Panc1 (cell line): ENCODE data around the gene NADSYN1. TPM values are rescaled to one million over a fixed set of nuclear protein-coding genes. Genes with fewer than 3 reads are reported as not detected.

Experiments
- ATAC-seq: fragments of 200-7000 bp; cut with Tn5 transposase; 2 replicates; pipeline ENCODE4 v1.9.1; 2020; ENCODE audit warnings: mild to moderate bottlenecking, moderate library complexity
- BruUV-seq: library from RNA; stranded (reverse); fragments of 400-500 nt; replicated peaks from 2 replicates; lab custom pipeline; 2021; lab: Mats Ljungman, UMichigan
- CTCF ChIA-PET: fragments of 300-600 bp; sonication (Branson Sonifier 250); formaldehyde crosslinking; loops from one replicate; lab custom pipeline; 2022; ENCODE audit warnings: antibody characterized with exemption; lab: Charles Lee
- POLR2A ChIA-PET: fragments of 300-600 bp; sonication (Branson Sonifier 250); formaldehyde crosslinking; loops from one replicate; lab custom pipeline; 2022; ENCODE audit warnings: antibody characterized with exemption; lab: Charles Lee
- DNase-seq: peaks from one replicate; pipeline ENCODE4 v3.0.0-alpha.2; 2010; ENCODE audit warnings: low read depth, low spot score
- H3K27ac ChIP-seq: 2 replicates; pipeline ENCODE4 v1.5.1; 2011; ENCODE audit warnings: mild to moderate bottlenecking, low read length, inconsistent platforms
- H3K27me3 ChIP-seq: fragments of 200-500 bp; sonication (Bioruptor generic); 2 replicates; pipeline ENCODE4 v1.6.0; 2014; ENCODE audit warnings: low read length, inconsistent platforms; ENCODE audit not compliant: control insufficient read depth, insufficient read depth
- H3K36me3 ChIP-seq: fragments of 200-500 bp; sonication (Bioruptor generic); 2 replicates; pipeline ENCODE4 v1.5.1; 2014; ENCODE audit warnings: inconsistent platforms, mild to moderate bottlenecking, low read length, moderate library complexity; ENCODE audit not compliant: control insufficient read depth, insufficient read depth
- H3K4me1 ChIP-seq: 2 replicates; pipeline ENCODE4 v1.5.1; 2011; ENCODE audit warnings: inconsistent platforms, mild to moderate bottlenecking, low read length, moderate library complexity; ENCODE audit not compliant: control insufficient read depth, insufficient read depth
- H3K4me3 ChIP-seq, 2 experiments: 2 replicates each; pipeline ENCODE4 v1.5.1; 2011 to 2012; ENCODE audit warnings: low read depth in 2 of 2, low read length in 2 of 2, mild to moderate bottlenecking in 2 of 2, inconsistent platforms in 1 of 2, moderate library complexity in 1 of 2
- H3K9me3 ChIP-seq: fragments of 200-500 bp; sonication (Bioruptor generic); 2 replicates; pipeline ENCODE4 v1.5.1; 2014; ENCODE audit warnings: low read depth, mild to moderate bottlenecking, inconsistent platforms, low read length, moderate library complexity; ENCODE audit not compliant: control insufficient read depth, insufficient read depth
- POLR2AphosphoS5 ChIP-seq: IDR thresholded peaks from 2 replicates; pipeline ENCODE4 v1.6.1; 2012; ENCODE audit warnings: mild to moderate bottlenecking, low read depth, low read length, moderate library complexity
- SIN3A ChIP-seq: IDR thresholded peaks from 2 replicates; pipeline ENCODE4 v1.6.1; 2012; ENCODE audit warnings: low read depth, mild to moderate bottlenecking, low read length, moderate library complexity, borderline replicate concordance; ENCODE audit not compliant: insufficient read depth
- TCF7L2 ChIP-seq: IDR thresholded peaks from 2 replicates; pipeline ENCODE4 v1.6.1; 2011; ENCODE audit warnings: mild to moderate bottlenecking, low read depth, low read length, inconsistent platforms
- in situ Hi-C: cut with HindIII; loops from 2 replicates; pipeline ENCODE4 v1.10.0; 2016; ENCODE audit warnings: low sequenced_read_pairs, low pct_unique_long_range_greater_than_20kb
- intact Hi-C: fragments of 100-400 bp; cut with micrococcal nuclease; formaldehyde crosslinking; loops from one replicate; pipeline ENCODE4 v1.10.0; 2022; ENCODE audit not compliant: unreplicated experiment
- total RNA-seq: library from RNA; stranded (reverse); gene quantifications from one replicate; pipeline ENCODE4 v1.2.1, GENCODE V29; 2021; ENCODE audit not compliant: unreplicated experiment
- TF ChIP-seq, protein P1 (sequence below), 2 experiments: IDR thresholded peaks; 2 replicates each; pipeline ENCODE4 v1.6.1; 2011 to 2012; ENCODE audit warnings: low read depth in 2 of 2, control low read depth in 1 of 2, low read length in 1 of 2, mild to moderate bottlenecking in 1 of 2, moderate library complexity in 1 of 2; ENCODE audit not compliant: insufficient read depth in 1 of 2
- TF ChIP-seq, protein P2 (sequence below): fragments of 450-650 bp; IDR thresholded peaks from 2 replicates; pipeline ENCODE4 v1.5.1; 2017; ENCODE audit warnings: mild to moderate bottlenecking

NADSYN1 gene
- total RNA-seq, 1 experiment from 2014 or later, result 76.1 TPM

DNA sequence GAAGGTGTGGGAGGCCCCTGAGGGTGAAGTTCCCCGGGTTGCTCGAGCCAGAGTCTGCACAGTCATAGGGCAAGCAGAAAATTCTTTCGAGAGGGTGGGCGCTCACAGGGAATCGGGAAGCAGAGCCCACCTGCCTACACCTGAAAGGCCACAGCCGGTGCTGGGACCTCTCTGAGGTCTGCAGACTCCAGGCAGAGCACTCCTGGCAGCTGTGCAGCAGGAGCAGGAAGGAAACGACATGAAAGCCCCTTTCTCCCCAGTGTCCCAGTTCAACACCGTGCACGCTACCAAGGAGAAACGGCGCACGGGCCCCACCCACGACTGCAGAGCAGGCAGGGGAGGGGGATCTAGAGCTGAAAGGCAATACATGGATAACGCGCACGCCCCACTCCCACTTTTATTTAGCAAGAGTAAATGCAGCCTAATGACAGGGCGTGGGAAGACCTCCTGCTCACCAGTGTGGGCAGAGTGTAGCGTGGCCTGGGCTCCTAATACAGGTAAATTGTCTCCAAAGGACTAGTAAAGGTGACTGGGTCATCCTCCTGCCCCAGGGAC lies 18.4 kb upstream of the NADSYN1 start:
- H3K27ac ChIP-seq, result no peak overlapping the region
- in situ Hi-C loops (no loop called here), intact Hi-C loops (no loop called here)
- BruUV-seq, result TSS peak; percentile 72
- DNase-seq (no peak), ATAC-seq (no peak)
- no peak overlapping the region for H3K4me3 ChIP-seq
- ChIA-PET CTCF (no interaction called here), POLR2A (no interaction called here)
- TF ChIP-seq POLR2AphosphoS5 (no peak), TCF7L2 (no peak), SIN3A (no peak)
- TF ChIP-seq, protein P1, sequence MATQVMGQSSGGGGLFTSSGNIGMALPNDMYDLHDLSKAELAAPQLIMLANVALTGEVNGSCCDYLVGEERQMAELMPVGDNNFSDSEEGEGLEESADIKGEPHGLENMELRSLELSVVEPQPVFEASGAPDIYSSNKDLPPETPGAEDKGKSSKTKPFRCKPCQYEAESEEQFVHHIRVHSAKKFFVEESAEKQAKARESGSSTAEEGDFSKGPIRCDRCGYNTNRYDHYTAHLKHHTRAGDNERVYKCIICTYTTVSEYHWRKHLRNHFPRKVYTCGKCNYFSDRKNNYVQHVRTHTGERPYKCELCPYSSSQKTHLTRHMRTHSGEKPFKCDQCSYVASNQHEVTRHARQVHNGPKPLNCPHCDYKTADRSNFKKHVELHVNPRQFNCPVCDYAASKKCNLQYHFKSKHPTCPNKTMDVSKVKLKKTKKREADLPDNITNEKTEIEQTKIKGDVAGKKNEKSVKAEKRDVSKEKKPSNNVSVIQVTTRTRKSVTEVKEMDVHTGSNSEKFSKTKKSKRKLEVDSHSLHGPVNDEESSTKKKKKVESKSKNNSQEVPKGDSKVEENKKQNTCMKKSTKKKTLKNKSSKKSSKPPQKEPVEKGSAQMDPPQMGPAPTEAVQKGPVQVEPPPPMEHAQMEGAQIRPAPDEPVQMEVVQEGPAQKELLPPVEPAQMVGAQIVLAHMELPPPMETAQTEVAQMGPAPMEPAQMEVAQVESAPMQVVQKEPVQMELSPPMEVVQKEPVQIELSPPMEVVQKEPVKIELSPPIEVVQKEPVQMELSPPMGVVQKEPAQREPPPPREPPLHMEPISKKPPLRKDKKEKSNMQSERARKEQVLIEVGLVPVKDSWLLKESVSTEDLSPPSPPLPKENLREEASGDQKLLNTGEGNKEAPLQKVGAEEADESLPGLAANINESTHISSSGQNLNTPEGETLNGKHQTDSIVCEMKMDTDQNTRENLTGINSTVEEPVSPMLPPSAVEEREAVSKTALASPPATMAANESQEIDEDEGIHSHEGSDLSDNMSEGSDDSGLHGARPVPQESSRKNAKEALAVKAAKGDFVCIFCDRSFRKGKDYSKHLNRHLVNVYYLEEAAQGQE (IDR thresholded peaks at IDR 0.05; ENCODE audit: insufficient read depth in 1 of 2, low read depth in 2 of 2, low read length in 1 of 2), result no peak
- TF ChIP-seq, protein P2, sequence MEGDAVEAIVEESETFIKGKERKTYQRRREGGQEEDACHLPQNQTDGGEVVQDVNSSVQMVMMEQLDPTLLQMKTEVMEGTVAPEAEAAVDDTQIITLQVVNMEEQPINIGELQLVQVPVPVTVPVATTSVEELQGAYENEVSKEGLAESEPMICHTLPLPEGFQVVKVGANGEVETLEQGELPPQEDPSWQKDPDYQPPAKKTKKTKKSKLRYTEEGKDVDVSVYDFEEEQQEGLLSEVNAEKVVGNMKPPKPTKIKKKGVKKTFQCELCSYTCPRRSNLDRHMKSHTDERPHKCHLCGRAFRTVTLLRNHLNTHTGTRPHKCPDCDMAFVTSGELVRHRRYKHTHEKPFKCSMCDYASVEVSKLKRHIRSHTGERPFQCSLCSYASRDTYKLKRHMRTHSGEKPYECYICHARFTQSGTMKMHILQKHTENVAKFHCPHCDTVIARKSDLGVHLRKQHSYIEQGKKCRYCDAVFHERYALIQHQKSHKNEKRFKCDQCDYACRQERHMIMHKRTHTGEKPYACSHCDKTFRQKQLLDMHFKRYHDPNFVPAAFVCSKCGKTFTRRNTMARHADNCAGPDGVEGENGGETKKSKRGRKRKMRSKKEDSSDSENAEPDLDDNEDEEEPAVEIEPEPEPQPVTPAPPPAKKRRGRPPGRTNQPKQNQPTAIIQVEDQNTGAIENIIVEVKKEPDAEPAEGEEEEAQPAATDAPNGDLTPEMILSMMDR, result no peak
- no peaks in the 10 kb centered on the region; the same call in 1 of the 2 replicates for H3K36me3 ChIP-seq
- no peaks in the 10 kb centered on the region for H3K9me3 ChIP-seq
- no peaks in the 10 kb centered on the region for H3K4me1 ChIP-seq
- no peaks in the 10 kb centered on the region for H3K27me3 ChIP-seq

DNA sequence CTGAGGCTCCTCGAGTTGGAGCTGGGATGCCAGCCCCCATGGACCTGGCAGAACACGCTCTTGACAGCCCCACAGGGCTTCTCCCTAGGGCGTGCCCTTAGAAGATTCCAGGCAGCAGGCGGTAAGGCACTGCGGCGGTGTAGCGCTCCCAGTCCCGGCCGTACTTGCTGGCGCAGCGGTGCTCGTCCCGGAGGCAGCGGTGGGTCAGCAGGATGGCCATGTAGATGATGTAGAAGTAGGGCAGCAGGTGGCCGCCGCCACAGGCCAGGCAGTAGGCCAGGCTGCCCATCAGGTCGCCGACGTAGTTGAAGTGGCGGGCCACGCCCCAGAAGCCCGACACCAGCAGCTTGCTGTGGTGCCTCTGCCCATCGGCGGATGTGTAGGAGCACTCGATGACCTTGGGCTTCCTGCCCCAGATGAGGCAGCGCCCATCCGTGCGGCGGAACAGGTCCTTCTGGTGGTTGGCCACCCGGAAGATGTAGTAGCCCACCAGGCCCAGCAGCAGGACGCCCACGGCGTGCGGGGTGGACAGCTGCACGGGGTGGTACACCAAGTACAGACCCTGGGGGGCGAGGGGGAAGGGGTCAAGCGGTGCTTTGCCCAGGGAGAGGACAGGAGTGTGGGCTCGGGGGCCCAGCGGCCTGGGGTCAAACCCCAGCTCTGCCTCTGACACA lies 17.6 kb upstream of the NADSYN1 start:
- Histone ChIP-seq H3K27me3 (no peaks in the 10 kb centered on the region), H3K36me3 (no peaks in the 10 kb centered on the region; the same call in 1 of the 2 replicates), H3K4me3 (no peak overlapping the region), H3K9me3 (no peaks in the 10 kb centered on the region), H3K27ac (no peak overlapping the region), H3K4me1 (no peaks in the 10 kb centered on the region)
- no peak for DNase-seq
- intact Hi-C loops (no loop called here), in situ Hi-C loops (no loop called here)
- no TSS peak for BruUV-seq
- ChIA-PET CTCF (no interaction called here), POLR2A (no interaction called here)
- TF ChIP-seq, protein P1 (IDR thresholded peaks at IDR 0.05; ENCODE audit: insufficient read depth in 1 of 2, low read depth in 2 of 2, low read length in 1 of 2), result no peak
- TF ChIP-seq, protein P2, result no peak
- TF ChIP-seq POLR2AphosphoS5 (no peak), SIN3A (no peak), TCF7L2 (no peak)
- no peak for ATAC-seq
